Panc1 (cell line): Measurements from ENCODE around the gene EFNB1. TPM values are rescaled to one million over a fixed set of nuclear protein-coding genes. Genes with fewer than 3 reads are reported as not detected.

Source experiments
- ATAC-seq: fragments of 200-7000 bp; cut with Tn5 transposase; 2 replicates; pipeline ENCODE4 v1.9.1; 2020; ENCODE audit warnings: mild to moderate bottlenecking, moderate library complexity
- BruUV-seq: library from RNA; stranded (reverse); fragments of 400-500 nt; replicated peaks from 2 replicates; lab custom pipeline; 2021; lab: Mats Ljungman, UMichigan
- CTCF ChIA-PET: fragments of 300-600 bp; sonication (Branson Sonifier 250); formaldehyde crosslinking; loops from one replicate; lab custom pipeline; 2022; ENCODE audit warnings: antibody characterized with exemption; lab: Charles Lee
- POLR2A ChIA-PET: fragments of 300-600 bp; sonication (Branson Sonifier 250); formaldehyde crosslinking; loops from one replicate; lab custom pipeline; 2022; ENCODE audit warnings: antibody characterized with exemption; lab: Charles Lee
- DNase-seq: peaks from one replicate; pipeline ENCODE4 v3.0.0-alpha.2; 2010; ENCODE audit warnings: low read depth, low spot score
- H3K27ac ChIP-seq: 2 replicates; pipeline ENCODE4 v1.5.1; 2011; ENCODE audit warnings: mild to moderate bottlenecking, low read length, inconsistent platforms
- H3K27me3 ChIP-seq: fragments of 200-500 bp; sonication (Bioruptor generic); 2 replicates; pipeline ENCODE4 v1.6.0; 2014; ENCODE audit warnings: low read length, inconsistent platforms; ENCODE audit not compliant: control insufficient read depth, insufficient read depth
- H3K36me3 ChIP-seq: fragments of 200-500 bp; sonication (Bioruptor generic); 2 replicates; pipeline ENCODE4 v1.5.1; 2014; ENCODE audit warnings: inconsistent platforms, mild to moderate bottlenecking, low read length, moderate library complexity; ENCODE audit not compliant: control insufficient read depth, insufficient read depth
- H3K4me1 ChIP-seq: 2 replicates; pipeline ENCODE4 v1.5.1; 2011; ENCODE audit warnings: inconsistent platforms, mild to moderate bottlenecking, low read length, moderate library complexity; ENCODE audit not compliant: control insufficient read depth, insufficient read depth
- H3K4me3 ChIP-seq, 2 experiments: 2 replicates each; pipeline ENCODE4 v1.5.1; 2011 to 2012; ENCODE audit warnings: low read depth in 2 of 2, low read length in 2 of 2, mild to moderate bottlenecking in 2 of 2, inconsistent platforms in 1 of 2, moderate library complexity in 1 of 2
- H3K9me3 ChIP-seq: fragments of 200-500 bp; sonication (Bioruptor generic); 2 replicates; pipeline ENCODE4 v1.5.1; 2014; ENCODE audit warnings: low read depth, mild to moderate bottlenecking, inconsistent platforms, low read length, moderate library complexity; ENCODE audit not compliant: control insufficient read depth, insufficient read depth
- CTCF ChIP-seq: fragments of 450-650 bp; IDR thresholded peaks from 2 replicates; pipeline ENCODE4 v1.5.1; 2017; ENCODE audit warnings: mild to moderate bottlenecking
- POLR2AphosphoS5 ChIP-seq: IDR thresholded peaks from 2 replicates; pipeline ENCODE4 v1.6.1; 2012; ENCODE audit warnings: mild to moderate bottlenecking, low read depth, low read length, moderate library complexity
- REST ChIP-seq, 2 experiments: IDR thresholded peaks; 2 replicates each; pipeline ENCODE4 v1.6.1; 2011 to 2012; ENCODE audit warnings: low read depth in 2 of 2, control low read depth in 1 of 2, low read length in 1 of 2, mild to moderate bottlenecking in 1 of 2, moderate library complexity in 1 of 2; ENCODE audit not compliant: insufficient read depth in 1 of 2
- SIN3A ChIP-seq: IDR thresholded peaks from 2 replicates; pipeline ENCODE4 v1.6.1; 2012; ENCODE audit warnings: low read depth, mild to moderate bottlenecking, low read length, moderate library complexity, borderline replicate concordance; ENCODE audit not compliant: insufficient read depth
- TCF7L2 ChIP-seq: IDR thresholded peaks from 2 replicates; pipeline ENCODE4 v1.6.1; 2011; ENCODE audit warnings: mild to moderate bottlenecking, low read depth, low read length, inconsistent platforms
- in situ Hi-C: cut with HindIII; loops from 2 replicates; pipeline ENCODE4 v1.10.0; 2016; ENCODE audit warnings: low sequenced_read_pairs, low pct_unique_long_range_greater_than_20kb
- intact Hi-C: fragments of 100-400 bp; cut with micrococcal nuclease; formaldehyde crosslinking; loops from one replicate; pipeline ENCODE4 v1.10.0; 2022; ENCODE audit not compliant: unreplicated experiment
- total RNA-seq: library from RNA; stranded (reverse); gene quantifications from one replicate; pipeline ENCODE4 v1.2.1, GENCODE V29; 2021; ENCODE audit not compliant: unreplicated experiment

The EFNB1 gene
- total RNA-seq, 1 experiment from 2014 or later, result 12.9 TPM

GRCh38 chrX:68842351-68842750 lies 13.5 kb downstream of the EFNB1 start:
- Histone ChIP-seq H3K9me3 (no peaks in the 10 kb centered on the region), H3K27ac (no peak overlapping the region), H3K36me3 (no peaks in the 10 kb centered on the region), H3K4me3 (no peak overlapping the region), H3K27me3 (no peaks in the 10 kb centered on the region), H3K4me1 (no peaks in the 10 kb centered on the region)
- CTCF ChIA-PET, result no interaction called here
- in situ Hi-C loops, result no loop called here
- TF ChIP-seq TCF7L2 (no peak), SIN3A (no peak), POLR2AphosphoS5 (no peak), CTCF (no peak), REST (IDR thresholded peaks at IDR 0.05; ENCODE audit: insufficient read depth in 1 of 2, low read depth in 2 of 2, low read length in 1 of 2) (no peak)
- POLR2A ChIA-PET, result no interaction called here
- ATAC-seq (no peak), DNase-seq (no peak)
- intact Hi-C loops, result no loop called here
- no TSS peak for BruUV-seq

- CTCF ChIA-PET, result no interaction called here
- DNase-seq (no peak), ATAC-seq (no peak)
- BruUV-seq, result no TSS peak
- intact Hi-C loops (no loop called here), in situ Hi-C loops (no loop called here)
- POLR2A ChIA-PET, result no interaction called here
- H3K4me1 ChIP-seq, result no peaks in the 10 kb centered on the region
- no peaks in the 10 kb centered on the region for H3K27me3 ChIP-seq
- no peaks in the 10 kb centered on the region for H3K9me3 ChIP-seq
- no peak overlapping the region for H3K27ac ChIP-seq
- TF ChIP-seq POLR2AphosphoS5, result no peak
- TF ChIP-seq REST (IDR thresholded peaks at IDR 0.05; ENCODE audit: insufficient read depth in 1 of 2, low read depth in 2 of 2, low read length in 1 of 2), result no peak
- TF ChIP-seq CTCF, result no peak
- TF ChIP-seq TCF7L2, result no peak
- TF ChIP-seq SIN3A, result no peak
- no peaks in the 10 kb centered on the region for H3K36me3 ChIP-seq
- H3K4me3 ChIP-seq, result no peak overlapping the region
These were observed 14.2 kb downstream of the EFNB1 start for GRCh38 chrX:68842781-68843581.
